Measurements from ENCODE around the gene LSM2.
"Not testable (repeated sequence)": the region's sequence is repeated elsewhere in the genome, so short reads cannot be mapped to it uniquely, and the experiment has no call there.

- TF ChIP-seq, protein P1, sequence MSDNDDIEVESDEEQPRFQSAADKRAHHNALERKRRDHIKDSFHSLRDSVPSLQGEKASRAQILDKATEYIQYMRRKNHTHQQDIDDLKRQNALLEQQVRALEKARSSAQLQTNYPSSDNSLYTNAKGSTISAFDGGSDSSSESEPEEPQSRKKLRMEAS (IDR thresholded peaks at IDR 0.05): not testable (repeated sequence)
- TF ChIP-seq HDAC2 (IDR thresholded peaks at IDR 0.05); USF2 (IDR thresholded peaks at IDR 0.05); HMGXB4 (CRISPR knock-in tag; IDR thresholded peaks at IDR 0.05; ENCODE audit: borderline replicate concordance); CTCF (IDR thresholded peaks at IDR 0.05): not testable (repeated sequence)
Measured at GRCh38 chr6:31808599-31808998, 1.8 kb upstream of the LSM2 start.

Data from A549 (cell line).